HG03064 (cell line): ENCODE measurements around the gene ASIC1.
"Not testable (repeated sequence)": the region's sequence is repeated elsewhere in the genome, so short reads cannot be mapped to it uniquely, and the experiment has no call there.

ENCODE experiments used
- ATAC-seq: cut with Tn5 transposase; IDR thresholded peaks from one replicate; pipeline ENCODE4 v1.9.1; 2021; ENCODE audit warnings: low read depth; ENCODE audit not compliant: unreplicated experiment

ASIC1 gene

DNA sequence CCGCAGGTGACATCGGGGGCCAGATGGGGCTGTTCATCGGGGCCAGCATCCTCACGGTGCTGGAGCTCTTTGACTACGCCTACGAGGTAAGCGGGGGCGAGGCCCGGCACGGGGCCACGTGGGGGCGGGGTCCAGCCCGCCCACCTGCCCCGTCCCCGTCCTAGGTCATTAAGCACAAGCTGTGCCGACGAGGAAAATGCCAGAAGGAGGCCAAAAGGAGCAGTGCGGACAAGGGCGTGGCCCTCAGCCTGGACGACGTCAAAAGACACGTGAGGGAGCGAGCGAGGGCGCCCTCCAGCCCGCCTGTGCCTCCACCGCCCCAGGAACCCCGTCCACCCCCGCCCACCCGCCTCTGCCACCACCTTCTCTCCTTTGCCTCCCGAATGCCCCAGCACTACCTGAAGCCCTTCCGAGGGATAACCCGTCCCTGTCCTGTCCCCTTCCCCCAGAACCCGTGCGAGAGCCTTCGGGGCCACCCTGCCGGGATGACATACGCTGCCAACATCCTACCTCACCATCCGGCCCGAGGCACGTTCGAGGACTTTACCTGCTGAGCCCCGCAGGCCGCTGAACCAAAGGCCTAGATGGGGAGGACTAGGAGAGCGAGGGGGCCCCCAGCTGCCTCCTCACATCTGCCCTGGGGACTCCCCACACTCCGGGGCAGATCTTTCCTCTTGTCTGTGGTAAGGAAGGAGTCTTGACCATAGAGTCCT, 23.9 kb downstream of the ASIC1 start:
- ATAC-seq: no peak

DNA sequence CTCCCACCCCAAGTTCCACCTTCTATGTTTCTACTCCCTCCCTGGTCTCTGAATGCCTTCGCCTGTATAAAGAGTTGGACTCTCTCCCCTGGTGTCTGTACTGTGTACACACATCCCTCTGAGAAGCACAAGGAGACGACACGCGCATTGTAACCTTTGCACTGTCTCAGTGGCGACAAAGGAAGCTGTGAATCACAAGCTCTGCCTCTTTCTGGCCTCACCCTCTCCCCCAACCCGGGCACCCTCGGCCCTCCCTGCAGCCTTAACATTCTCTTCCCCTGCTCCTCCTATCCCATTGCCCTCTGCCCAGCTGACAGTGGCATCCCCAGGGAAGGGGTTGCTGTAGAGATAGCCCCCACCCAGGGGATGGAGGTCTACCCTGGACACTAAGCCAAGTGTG, 25.2 kb downstream of the ASIC1 start:
- ATAC-seq: no peak

GRCh38 chr12:50083301-50083700, 25.9 kb downstream of the ASIC1 start:
- ATAC-seq: no peak

DNA sequence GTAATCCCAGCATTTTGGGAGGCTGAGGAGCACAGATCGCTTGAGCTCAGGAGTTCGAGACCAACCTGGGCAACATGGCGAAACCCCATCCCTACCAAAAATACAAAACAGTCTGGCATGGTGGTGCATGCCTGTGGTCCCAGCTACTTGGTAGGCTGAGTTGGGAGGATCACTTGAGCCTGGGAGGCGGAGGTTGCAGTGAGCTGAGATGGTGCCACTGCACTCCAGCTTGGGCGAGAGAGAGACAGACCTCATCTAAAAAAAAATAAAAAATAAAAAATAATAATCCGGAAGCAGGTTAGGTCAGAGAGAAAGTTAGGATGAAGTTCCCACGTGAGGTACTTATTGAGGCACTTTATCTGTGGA, 27.0 kb downstream of the ASIC1 start:
- not testable (repeated sequence) for ATAC-seq

- peak; percentile 71 for ATAC-seq
Observed at GRCh38 chr12:50084775-50085614, 27.6 kb downstream of the ASIC1 start, which contains the start of gene SMARCD1. SMARCD1 (plus strand) TSS chr12:50085342; CDS start chr12:50085370, 28 bp downstream.

GRCh38 chr12:50085615-50086072, 28.2 kb downstream of the ASIC1 start:
- no peak for ATAC-seq

DNA sequence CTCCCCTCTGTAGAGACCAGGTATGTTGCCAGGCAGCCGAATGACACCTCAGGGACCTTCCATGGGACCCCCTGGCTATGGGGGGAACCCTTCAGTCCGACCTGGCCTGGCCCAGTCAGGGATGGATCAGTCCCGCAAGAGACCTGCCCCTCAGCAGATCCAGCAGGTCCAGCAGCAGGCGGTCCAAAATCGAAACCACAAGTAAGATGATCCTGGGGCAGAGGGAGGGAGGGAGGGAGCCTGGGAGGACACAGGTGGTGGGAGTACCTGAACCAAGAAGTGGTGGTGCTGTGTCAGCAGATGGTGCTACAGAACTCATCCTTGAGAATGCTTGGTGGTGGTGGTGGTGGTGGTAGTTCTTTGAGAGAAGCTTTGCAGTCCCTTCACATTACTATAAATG, 28.8 kb downstream of the ASIC1 start:
- ATAC-seq: no peak

DNA sequence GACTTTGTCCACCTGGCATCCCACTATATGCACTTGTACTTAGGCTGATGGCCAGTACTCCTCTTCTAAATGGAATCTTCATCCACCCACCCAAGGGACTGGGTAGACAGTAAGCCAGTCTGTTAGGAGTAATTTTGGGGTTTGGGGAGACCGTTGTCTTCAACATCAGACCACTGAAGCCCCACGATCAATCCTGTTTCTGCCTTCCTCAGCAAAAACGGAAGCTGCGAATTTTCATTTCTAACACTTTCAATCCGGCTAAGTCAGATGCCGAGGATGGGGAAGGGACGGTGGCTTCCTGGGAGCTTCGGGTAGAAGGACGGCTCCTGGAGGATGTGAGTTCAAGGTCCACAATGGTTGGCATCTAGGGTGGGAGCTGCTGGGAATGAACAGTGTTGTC, 29.8 kb downstream of the ASIC1 start:
- no peak for ATAC-seq

DNA sequence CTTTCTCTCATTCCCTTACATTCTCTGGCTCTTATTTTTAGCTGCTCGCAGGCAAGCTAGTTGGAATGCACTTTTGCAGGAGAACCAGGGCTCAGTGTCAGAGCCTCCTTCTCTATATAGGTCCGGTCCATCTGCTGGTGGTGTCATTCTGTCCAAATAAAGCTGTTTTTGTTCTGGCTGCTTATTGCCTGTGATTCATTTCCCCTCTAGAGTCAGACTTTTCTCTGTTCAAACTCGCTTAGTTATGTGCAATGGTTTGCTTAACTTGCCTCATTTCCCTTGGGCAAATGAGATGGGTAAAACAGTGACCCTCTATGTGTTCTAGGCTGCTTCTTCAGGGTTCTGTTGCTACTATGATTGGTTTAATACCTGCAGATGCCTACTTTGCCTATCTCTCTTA, 30.6 kb downstream of the ASIC1 start:
- no peak for ATAC-seq

- no peak for ATAC-seq
Observed at GRCh38 chr12:50088577-50089335, 31.4 kb downstream of the ASIC1 start.

GRCh38 chr12:50089730-50090129, 32.3 kb downstream of the ASIC1 start:
- no peak for ATAC-seq

GRCh38 chr12:50090391-50090790, 33.0 kb downstream of the ASIC1 start:
- no peak for ATAC-seq

- ATAC-seq: no peak
Observed at GRCh38 chr12:50097952-50098351, 40.6 kb downstream of the ASIC1 start.

- no peak for ATAC-seq
Observed at GRCh38 chr12:50099302-50100008, 42.1 kb downstream of the ASIC1 start.

DNA sequence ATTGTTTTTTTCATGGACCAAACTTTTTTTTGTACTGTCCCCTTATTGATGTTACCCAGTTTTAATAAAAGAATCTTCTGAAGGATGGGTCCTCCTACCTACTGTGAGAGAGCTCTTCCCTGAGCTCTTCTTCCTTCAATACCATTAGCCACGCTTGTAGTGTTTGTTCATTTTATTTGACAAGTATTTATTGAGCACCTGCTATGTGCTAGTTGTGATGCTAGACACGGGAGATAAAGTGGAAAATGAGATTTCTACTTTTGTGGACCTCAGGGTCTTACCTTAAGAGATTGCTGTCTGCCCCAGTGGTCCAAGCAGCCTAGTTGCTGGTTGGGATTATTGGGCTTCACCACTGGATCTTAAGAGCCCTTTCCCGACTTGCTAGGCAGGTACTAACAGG, 43.2 kb downstream of the ASIC1 start:
- ATAC-seq: no peak

DNA sequence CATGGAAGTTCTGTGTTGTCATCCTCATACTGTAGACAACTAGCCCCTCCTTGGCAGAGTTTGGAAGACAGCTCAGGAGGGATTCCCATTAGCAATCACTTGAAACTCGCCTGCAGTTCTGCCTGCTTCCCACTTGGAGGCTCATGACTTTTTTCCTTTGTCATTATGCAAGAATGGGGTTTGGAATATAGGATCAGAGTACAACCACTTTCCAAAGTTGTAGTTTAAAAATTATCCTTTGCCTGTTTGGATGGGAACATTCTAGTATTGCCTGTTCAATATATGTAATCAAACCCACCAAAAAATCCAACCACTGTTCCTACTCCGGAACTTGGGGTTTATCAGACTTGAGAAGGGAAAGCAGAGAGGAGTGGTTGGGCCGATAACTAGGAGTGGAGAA, 44.3 kb downstream of the ASIC1 start:
- ATAC-seq: no peak

GRCh38 chr12:50102131-50102531, 44.7 kb downstream of the ASIC1 start:
- ATAC-seq: no peak

DNA sequence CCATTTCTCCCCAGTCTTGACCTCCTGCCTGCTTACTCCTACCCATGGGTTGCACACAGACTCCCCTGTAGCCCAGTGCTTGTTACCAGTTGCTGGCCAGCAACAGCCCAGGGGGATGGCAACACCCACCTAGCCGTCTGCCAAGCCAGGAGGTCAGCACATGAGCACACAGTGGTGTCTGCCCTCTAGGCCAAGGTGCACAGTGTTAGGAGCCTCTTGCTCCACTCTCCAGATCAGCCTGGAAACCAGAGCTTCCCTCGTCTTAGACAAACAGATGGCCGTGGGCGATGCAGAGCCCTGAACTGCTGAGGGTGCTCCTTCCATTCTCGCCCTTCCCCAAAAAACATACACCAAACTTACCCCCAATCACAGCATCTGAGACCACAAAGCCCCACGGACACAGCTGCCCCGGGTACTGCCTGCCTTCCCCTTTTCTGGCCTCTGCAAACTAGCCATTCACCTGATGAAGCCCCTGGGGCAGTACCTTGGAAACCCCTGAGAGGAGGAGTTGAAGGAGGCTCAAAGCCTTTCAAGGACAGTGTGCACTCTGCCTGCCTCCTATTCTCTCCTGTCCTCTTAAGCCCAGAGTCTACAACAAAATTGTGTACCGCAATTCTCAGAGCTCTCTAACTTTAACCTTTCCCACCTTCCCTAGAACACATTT, 45.4 kb downstream of the ASIC1 start:
- no peak for ATAC-seq

DNA sequence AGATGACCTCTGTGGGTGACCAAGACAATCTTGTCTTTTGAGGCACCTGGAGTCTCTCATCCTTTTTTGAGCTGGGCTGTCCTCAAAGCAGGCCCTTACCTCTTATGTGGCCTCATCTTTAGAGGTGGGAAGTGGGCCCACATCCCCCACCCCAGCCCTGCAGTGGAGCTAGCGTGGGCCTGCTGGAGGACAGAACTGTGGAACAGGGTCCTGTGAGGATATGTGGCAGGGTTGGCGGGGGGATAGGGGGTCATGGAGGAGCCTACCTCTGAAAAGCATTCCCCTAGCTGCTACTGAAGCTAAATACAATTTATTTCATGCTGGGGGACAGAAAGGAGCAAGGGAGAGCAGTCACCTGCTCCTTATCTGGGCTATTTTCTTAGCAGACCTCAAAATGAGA, 46.0 kb downstream of the ASIC1 start:
- no peak for ATAC-seq

DNA sequence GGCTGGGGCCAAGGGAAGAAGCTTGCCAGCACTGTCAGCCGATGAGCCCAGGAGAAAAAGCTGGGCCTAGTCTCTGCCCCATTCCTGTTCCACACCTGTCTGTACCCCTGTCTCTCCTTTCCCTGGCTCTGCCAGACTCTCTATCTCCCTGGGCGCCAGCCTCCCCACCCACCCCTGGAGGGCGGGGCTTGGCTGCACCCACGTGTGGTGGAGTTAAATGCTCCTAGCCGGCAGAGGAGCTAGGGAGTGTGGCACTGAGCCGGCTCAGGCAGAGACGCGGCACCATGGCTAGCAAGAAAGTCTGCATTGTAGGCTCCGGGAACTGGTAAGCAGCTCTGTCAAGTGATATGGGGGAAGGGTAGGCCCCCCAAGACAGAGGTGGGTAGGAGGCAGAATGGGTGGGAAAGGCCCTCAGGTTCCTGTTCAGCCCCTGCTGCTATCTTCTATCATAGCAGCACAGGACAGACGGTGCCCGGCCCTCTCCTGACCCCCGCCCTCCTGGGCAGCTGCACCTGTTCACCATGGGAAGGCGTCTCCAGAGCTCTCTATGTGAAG, 46.4 kb downstream of the ASIC1 start, which contains the start of gene GPD1:
GPD1 (plus strand) TSS at position 242 of the 555 bp plus-strand sequence; CDS start at position 285, 43 bp downstream.
- ATAC-seq: no peak
